Chondrocyte (in vitro differentiated cells): ENCODE measurements around the gene SYPL2. TPM values are rescaled to one million over a fixed set of nuclear protein-coding genes. Genes with fewer than 3 reads are reported as not detected.
A peak's percentile ranks its signal among the peaks of the same experiment; 100 is the strongest.

Experiments
- DNase-seq: peaks from one replicate; pipeline ENCODE4 v3.0.0; 2021; ENCODE audit warnings: mixed read lengths, low spot score
- H3K27ac Mint-ChIP-seq: one replicate; pipeline ENCODE4 v1.8.0; 2021; ENCODE audit warnings: mild to moderate bottlenecking, moderate library complexity, mixed read lengths; ENCODE audit not compliant: unreplicated experiment
- H3K27me3 Mint-ChIP-seq: 2 replicates; pipeline ENCODE4 v1.8.0; 2021; ENCODE audit warnings: low read depth, mixed read lengths
- H3K36me3 Mint-ChIP-seq: 2 replicates; pipeline ENCODE4 v1.8.0; 2021; ENCODE audit warnings: low read depth, mixed read lengths
- H3K4me1 Mint-ChIP-seq: 2 replicates; pipeline ENCODE4 v1.8.0; 2021; ENCODE audit warnings: low read depth, mild to moderate bottlenecking, mixed read lengths
- H3K4me3 Mint-ChIP-seq: one replicate; pipeline ENCODE4 v1.8.0; 2021; ENCODE audit warnings: mild to moderate bottlenecking, moderate library complexity, mixed read lengths; ENCODE audit not compliant: unreplicated experiment
- H3K9me3 Mint-ChIP-seq: 2 replicates; pipeline ENCODE4 v1.8.0; 2021; ENCODE audit warnings: low read depth, mixed read lengths
- long read RNA-seq: library from polyadenylated mRNA; stranded (forward); transcript quantifications from one replicate; pipeline ENCODE4 v2.0.0, GENCODE V29; 2021
- total RNA-seq: library from RNA; stranded (reverse); gene quantifications from 3 replicates; pipeline ENCODE4 v1.2.1, GENCODE V29; 2021
- TF ChIP-seq, protein P1 (sequence below): fragments of 200-600 bp; sonication (generic); IDR thresholded peaks from 2 replicates; pipeline ENCODE4 v1.5.0; 2021; ENCODE audit warnings: antibody characterized with exemption, mild to moderate bottlenecking, moderate library complexity

Gene SYPL2
- 0.75 to 1.3 TPM (median 1.1 TPM) in 3 replicates for total RNA-seq
- long read RNA-seq, partial matches to known transcripts: 0 of 1 reads
- long read RNA-seq, other reads (novel, unspliced or antisense): 1 of 1 reads

DNA sequence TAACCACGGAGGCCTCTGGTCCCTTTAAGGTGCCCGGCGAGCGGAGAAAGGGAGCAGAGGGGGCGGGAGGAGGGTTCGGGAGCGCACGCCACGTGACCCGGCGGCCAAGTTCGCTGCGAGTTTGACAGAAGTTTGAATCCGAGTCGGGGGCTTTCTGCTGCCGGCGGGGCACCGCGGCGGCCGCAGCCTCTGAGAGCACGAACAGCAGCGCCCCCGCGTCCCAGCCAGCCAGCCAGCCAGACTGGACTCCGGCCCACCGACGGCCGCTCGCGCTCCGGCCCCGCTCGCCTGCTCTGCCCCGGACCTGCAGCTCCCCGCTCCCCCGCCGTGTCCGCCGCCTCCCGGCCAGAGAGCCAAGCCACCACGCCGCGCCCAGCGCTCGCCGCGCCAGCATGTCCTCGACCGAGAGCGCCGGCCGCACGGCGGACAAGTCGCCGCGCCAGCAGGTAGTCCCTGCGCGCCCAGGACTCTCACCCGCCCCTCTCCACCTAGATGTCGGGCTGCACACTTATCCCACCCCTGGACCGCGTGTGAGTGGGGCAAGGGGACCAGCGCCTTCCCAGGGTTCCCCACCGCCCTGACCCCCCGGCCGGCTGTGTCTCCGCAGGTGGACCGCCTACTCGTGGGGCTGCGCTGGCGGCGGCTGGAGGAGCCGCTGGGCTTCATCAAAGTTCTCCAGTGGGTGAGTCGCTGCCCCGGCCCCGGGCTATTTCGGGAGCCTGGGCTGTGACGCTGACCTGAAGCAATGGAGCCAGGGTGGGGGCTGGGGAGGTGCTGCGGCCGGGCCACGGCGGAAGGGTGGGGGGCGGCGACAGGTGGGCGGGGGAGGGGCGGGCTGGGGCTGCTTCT is at the start of gene SYPL2:
TSS of gene SYPL2 (plus strand) at position 95 of the 849 bp plus-strand sequence. CDS start at position 393, 298 bp downstream.
- H3K27me3 Mint-ChIP-seq: peaks cover 75% of the 10 kb centered on the region
- DNase-seq: no peak
- H3K9me3 Mint-ChIP-seq: no peaks in the 10 kb centered on the region
- no peaks in the 10 kb centered on the region for H3K36me3 Mint-ChIP-seq
- peak within 1 kb of the TSS; percentile 65 for H3K4me3 Mint-ChIP-seq
- peaks cover 3% of the 10 kb centered on the region for H3K4me1 Mint-ChIP-seq
- H3K27ac Mint-ChIP-seq: no peak within 1 kb of the TSS
- TF ChIP-seq, protein P1, sequence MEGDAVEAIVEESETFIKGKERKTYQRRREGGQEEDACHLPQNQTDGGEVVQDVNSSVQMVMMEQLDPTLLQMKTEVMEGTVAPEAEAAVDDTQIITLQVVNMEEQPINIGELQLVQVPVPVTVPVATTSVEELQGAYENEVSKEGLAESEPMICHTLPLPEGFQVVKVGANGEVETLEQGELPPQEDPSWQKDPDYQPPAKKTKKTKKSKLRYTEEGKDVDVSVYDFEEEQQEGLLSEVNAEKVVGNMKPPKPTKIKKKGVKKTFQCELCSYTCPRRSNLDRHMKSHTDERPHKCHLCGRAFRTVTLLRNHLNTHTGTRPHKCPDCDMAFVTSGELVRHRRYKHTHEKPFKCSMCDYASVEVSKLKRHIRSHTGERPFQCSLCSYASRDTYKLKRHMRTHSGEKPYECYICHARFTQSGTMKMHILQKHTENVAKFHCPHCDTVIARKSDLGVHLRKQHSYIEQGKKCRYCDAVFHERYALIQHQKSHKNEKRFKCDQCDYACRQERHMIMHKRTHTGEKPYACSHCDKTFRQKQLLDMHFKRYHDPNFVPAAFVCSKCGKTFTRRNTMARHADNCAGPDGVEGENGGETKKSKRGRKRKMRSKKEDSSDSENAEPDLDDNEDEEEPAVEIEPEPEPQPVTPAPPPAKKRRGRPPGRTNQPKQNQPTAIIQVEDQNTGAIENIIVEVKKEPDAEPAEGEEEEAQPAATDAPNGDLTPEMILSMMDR: no peak

DNA sequence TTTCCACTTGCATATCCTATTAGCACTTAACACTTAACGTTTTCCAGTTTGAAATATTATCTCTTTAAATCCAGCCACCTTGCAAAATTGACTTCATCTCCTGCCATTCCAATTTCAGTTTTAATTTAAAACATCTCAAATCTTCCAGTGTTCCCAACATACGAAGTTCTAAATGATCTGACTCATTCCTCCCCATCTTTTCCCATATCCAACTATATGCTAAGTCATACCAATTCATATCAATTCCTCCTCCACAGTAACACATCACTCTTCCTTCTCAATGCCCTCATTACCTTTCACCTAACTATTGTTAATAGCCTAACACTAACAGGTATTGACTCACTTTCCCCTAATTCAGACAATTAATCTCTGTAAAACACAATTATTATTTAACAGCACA is 42.8 kb upstream of the SYPL2 start:
- Mint-ChIP-seq H3K9me3 (no peaks in the 10 kb centered on the region), H3K27me3 (no peaks in the 10 kb centered on the region), H3K4me1 (peaks cover 43% of the 10 kb centered on the region), H3K27ac (peak overlapping the region; percentile 39), H3K36me3 (peaks cover 8% of the 10 kb centered on the region), H3K4me3 (no peak overlapping the region)
- TF ChIP-seq, protein P1: no peak
- DNase-seq: no peak

DNA sequence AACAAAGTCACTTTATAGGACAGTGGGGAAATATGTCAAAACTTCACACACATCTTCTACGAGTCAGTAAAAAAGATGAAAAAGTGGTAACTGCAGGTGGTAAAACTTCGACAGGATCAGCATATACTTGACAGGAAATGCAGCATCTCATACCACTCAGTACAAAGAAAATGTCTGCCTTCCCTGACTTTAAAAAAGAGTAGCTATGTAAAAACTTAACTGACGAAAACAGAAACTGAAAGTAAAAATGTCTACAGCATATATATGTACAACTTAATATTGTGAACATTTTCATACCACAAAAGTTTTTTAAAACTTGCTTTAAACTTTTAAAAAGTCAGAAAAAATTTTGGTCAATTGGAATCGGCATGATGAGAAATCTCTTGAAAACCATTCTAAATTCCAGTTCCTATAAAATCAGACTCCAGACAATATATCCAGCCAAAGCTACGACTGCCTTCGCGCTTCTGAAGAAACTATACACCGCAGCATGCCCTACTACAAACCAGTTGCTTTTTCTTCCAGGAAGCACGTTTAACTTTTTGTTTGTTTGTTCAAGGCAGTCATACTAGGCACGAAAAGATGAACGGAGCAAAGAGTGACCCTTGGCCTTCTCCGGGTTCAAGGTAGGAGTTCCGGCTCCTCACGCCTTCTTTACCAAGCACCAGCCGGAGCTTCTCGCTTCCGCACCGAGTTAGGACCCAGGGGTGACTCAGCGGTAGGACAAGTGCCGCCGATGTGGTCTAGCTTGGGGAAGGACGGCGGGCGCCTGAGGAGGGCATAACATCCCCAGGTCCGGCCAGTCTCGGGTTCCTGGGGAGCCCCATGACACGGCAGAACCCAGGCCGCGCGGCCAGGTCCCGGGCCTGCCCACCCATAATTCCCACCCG is 40.7 kb upstream of the SYPL2 start:
- peaks cover 3% of the 10 kb centered on the region for H3K36me3 Mint-ChIP-seq
- peak overlapping the region; percentile 89 for H3K4me3 Mint-ChIP-seq
- peak overlapping the region; percentile 97 for H3K27ac Mint-ChIP-seq
- H3K4me1 Mint-ChIP-seq: peaks cover 43% of the 10 kb centered on the region
- no peaks in the 10 kb centered on the region for H3K27me3 Mint-ChIP-seq
- no peak for DNase-seq
- no peaks in the 10 kb centered on the region for H3K9me3 Mint-ChIP-seq
- TF ChIP-seq, protein P1: peak; percentile 5

DNA sequence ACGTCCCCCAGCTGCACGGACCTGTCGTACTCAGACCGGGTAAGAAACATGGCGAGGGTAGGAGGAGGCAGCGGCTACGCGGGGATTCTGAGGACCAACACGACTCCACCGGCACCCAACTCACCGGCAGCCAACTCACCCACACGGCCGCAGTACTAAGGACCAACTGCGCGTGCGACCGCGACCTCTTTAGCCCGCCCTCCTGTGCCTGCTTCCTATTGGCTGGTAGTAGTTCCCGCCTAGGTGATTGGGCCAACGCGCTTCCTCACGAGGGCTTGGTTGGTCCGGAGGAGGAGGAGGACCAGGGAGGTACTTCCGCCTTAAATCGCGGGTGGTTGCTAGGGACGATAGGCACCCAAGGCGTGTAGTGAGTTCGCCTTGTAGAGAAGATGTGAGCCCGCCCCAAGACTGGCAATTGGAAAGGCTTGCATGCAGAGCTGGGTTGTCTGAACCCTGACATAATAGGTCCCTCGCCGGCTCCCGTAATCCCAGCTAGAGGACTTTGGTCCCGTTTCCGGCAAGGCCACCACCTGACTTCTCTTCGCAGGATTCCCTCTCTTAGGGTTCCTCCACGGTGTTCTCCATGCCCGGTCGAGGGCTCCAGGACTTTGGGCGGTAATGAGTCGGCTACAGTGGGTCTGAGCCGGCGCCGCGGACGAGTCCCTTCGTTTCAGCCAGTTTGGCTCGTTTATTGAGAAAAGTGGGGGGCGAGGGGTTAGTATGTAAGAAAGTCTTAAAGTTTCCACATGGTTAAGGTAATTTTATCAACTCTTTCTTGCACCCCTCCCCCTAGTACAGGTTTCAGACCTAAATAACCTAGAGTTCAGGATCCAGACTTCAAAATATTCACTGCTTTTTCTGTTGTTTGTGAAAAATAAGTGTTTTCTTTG is 39.8 kb upstream of the SYPL2 start, which contains the start of gene PSMA5:
TSS of gene PSMA5 (minus strand) at position 168 of the 890 bp plus-strand sequence. CDS start at position 50, 118 bp downstream.
- Mint-ChIP-seq H3K4me3 (peak within 1 kb of the TSS; percentile 89), H3K27ac (peak within 1 kb of the TSS; percentile 97), H3K4me1 (peaks cover 43% of the 10 kb centered on the region)

More for the DNA sequence above, 39.8 kb upstream of the SYPL2 start, which contains the start of gene PSMA5:
- no peaks in the 10 kb centered on the region for H3K9me3 Mint-ChIP-seq
- DNase-seq: peak; percentile 99
- no peaks in the 10 kb centered on the region for H3K27me3 Mint-ChIP-seq
- TF ChIP-seq, protein P1: no peak
- H3K36me3 Mint-ChIP-seq: no peaks in the 10 kb centered on the region
